Esophagus muscularis mucosa (tissue), 4 donors: Measurements from ENCODE around the gene DLX6. TPM values are rescaled to one million over a fixed set of nuclear protein-coding genes. Genes with fewer than 3 reads are reported as not detected.
A peak's percentile ranks its signal among the peaks of the same experiment; 100 is the strongest.

ENCODE experiments used
- DNase-seq: peaks from one replicate; pipeline ENCODE4 v3.0.0-alpha.2; 2017; ENCODE audit errors: extremely low spot score
- H3K27ac ChIP-seq, 4 donors: fragments of 200-600 bp; sonication (generic); replicated peaks in 1 of 4; 1 replicate in 3 of 4; 2 replicates in 1 of 4; pipeline ENCODE4 v1.5.1; 2016 to 2019; ENCODE audit warnings: mild to moderate bottlenecking in 1 of 4
- H3K27me3 ChIP-seq, 4 donors: fragments of 200-600 bp; sonication (generic); one replicate each; pipeline versions ENCODE4 v1.5.1 to v1.6.0; 2016 to 2019
- H3K36me3 ChIP-seq, 4 donors: fragments of 200-600 bp; sonication (generic); one replicate each; pipeline ENCODE4 v1.5.1; 2016 to 2019
- H3K4me1 ChIP-seq, 4 donors: fragments of 200-600 bp; sonication (generic); one replicate each; pipeline ENCODE4 v1.5.1; 2016 to 2019
- H3K4me3 ChIP-seq, 4 donors: fragments of 200-600 bp; sonication (generic); 1 replicate in 2 of 4; 2 replicates in 2 of 4; pipeline ENCODE4 v1.5.1; 2016 to 2019; ENCODE audit warnings: mild to moderate bottlenecking in 4 of 4, moderate library complexity in 1 of 4
- H3K9me3 ChIP-seq, 4 donors: fragments of 200-600 bp; sonication (generic); 1 replicate in 3 of 4; 2 replicates in 1 of 4; pipeline ENCODE4 v1.5.1; 2016 to 2019
- EP300 ChIP-seq: sonication (generic); formaldehyde crosslinking; IDR thresholded peaks from one replicate; pipeline ENCODE4 v1.6.1; 2017; ENCODE audit warnings: antibody characterized with exemption
- POLR2A ChIP-seq: fragments of 450-650 bp; IDR thresholded peaks from one replicate; pipeline ENCODE4 v1.6.1; 2017; ENCODE audit warnings: antibody characterized with exemption, moderate library complexity, mild to moderate bottlenecking, low read depth
- POLR2AphosphoS5 ChIP-seq, 2 donors: sonication (generic); formaldehyde crosslinking; IDR thresholded peaks; one replicate each; pipeline ENCODE4 v1.6.1; 2017; ENCODE audit warnings: antibody characterized with exemption in 2 of 2
- WGBS: methylation state at CpG from one replicate; pipeline ENCODE4 v1.1.5; 2018; 5-methylcytosine and 5-hydroxymethylcytosine counted together
- intact Hi-C: fragments of 100-400 bp; cut with DNase I; formaldehyde crosslinking; loops from one replicate; pipeline ENCODE4 v1.15.1; 2023
- total RNA-seq, 4 donors: library from RNA; depleted of rRNA; stranded (reverse); fragments of >200 nt; gene quantifications; one replicate each; pipeline versions ENCODE4 v1.1.0 to v1.2.1, GENCODE V29; 2016
- TF ChIP-seq, protein P1 (sequence below), 3 experiments: fragments of 200-600 bp in 2 of 3; fragments of 450-650 bp in 1 of 3; sonication (generic) in 2 of 3; IDR thresholded peaks; one replicate each; pipeline ENCODE4 v1.5.1; 2017 to 2019; ENCODE audit warnings: antibody characterized with exemption in 3 of 3, mild to moderate bottlenecking in 2 of 3, moderate library complexity in 1 of 3

The DLX6 gene
- total RNA-seq, 4 donors from 2014 or later = not detected

DNA sequence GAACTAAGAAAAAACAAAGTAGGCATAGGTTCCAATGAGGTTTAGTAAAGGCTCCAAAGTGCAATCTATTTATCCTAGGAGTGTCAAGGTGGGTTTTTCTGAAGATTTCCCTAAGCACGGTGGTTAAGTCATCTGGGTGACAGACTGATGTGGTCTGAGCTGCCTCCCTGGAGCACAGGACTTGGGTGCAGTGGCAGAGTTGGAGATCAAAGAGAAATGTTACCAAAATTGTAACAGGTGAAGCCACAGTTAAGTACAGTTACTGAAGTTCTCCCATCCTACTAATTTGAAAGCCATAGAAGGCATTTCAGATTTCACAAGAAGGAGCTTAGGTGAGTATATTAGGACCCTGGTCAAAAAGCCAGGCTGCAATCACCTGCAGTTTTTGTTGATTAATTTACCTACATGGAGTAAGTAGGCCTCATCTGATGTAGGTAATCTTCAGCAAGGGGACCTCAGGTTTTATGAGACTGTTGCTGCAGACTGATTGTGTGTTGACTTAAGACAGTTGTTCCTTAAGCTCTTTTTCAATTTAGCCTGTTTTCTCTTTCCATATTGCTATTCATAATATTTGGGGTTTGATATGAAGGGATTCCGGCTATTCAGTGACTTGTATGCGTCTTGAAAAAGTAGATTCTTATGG lies 3.0 kb downstream of the DLX6 start:
- peaks cover 24 to 36% (median 34%) of the 10 kb centered on the region in 4 donors for H3K4me1 ChIP-seq
- H3K36me3 ChIP-seq = no peaks in the 10 kb centered on the region
- no peaks in the 10 kb centered on the region for H3K9me3 ChIP-seq
- intact Hi-C loops = no loop called here
- H3K4me3 ChIP-seq = no peak overlapping the region
- peak; percentile 53 for DNase-seq
- no peak for TF ChIP-seq EP300
- TF ChIP-seq POLR2A = no peak
- TF ChIP-seq, protein P1, sequence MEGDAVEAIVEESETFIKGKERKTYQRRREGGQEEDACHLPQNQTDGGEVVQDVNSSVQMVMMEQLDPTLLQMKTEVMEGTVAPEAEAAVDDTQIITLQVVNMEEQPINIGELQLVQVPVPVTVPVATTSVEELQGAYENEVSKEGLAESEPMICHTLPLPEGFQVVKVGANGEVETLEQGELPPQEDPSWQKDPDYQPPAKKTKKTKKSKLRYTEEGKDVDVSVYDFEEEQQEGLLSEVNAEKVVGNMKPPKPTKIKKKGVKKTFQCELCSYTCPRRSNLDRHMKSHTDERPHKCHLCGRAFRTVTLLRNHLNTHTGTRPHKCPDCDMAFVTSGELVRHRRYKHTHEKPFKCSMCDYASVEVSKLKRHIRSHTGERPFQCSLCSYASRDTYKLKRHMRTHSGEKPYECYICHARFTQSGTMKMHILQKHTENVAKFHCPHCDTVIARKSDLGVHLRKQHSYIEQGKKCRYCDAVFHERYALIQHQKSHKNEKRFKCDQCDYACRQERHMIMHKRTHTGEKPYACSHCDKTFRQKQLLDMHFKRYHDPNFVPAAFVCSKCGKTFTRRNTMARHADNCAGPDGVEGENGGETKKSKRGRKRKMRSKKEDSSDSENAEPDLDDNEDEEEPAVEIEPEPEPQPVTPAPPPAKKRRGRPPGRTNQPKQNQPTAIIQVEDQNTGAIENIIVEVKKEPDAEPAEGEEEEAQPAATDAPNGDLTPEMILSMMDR (IDR thresholded peaks at IDR 0.05) = no peak
- TF ChIP-seq POLR2AphosphoS5 (IDR thresholded peaks at IDR 0.05) = no peak
- no peak overlapping the region for H3K27ac ChIP-seq
- WGBS = 77% methylated on average over 3 of the region's 3 CpGs
- H3K27me3 ChIP-seq = peaks cover 2 to 100% (median 72%) of the 10 kb centered on the region in 4 donors

DNA sequence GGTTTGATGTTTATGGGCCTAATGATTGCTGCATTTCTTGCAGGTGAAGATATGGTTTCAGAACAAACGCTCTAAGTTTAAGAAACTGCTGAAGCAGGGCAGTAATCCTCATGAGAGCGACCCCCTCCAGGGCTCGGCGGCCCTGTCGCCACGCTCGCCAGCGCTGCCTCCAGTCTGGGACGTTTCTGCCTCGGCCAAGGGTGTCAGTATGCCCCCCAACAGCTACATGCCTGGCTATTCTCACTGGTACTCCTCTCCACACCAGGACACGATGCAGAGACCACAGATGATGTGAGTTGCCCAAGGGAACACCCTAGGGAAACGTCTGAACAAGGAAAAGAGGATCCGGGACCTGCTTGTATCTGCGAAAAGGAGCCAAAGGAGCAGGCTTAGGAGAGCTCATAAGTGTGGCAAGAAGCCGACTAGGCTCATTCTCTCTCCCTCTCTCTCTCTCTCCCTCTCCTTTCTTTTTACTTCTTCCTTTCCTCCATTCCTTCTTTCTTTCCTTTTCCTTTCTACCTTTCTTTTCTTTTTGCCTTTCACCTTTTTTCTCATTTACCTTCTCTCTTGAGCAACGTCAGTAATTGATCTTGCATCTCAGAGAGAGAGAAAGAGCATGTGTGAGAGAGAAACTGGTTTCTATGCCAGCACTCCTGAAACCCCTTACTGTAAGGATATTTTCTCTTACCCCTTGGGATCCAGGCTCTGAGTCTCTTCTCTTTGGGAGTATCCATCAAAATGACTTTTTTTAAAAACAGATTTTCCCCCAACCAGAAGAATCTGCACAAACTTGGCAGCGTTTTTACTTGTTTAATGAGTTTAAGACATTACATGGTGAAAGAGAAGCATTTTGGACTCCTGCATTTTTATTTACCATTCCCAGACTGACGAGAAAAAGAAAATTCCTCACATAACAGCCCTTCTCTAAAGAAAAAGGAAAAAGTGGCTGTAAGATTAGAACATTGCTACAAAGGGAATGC lies 4.7 kb downstream of the DLX6 start:
- peaks cover 0 to 100% (median 68%) of the 10 kb centered on the region in 4 donors for H3K27me3 ChIP-seq
- intact Hi-C loops = no loop called here
- H3K36me3 ChIP-seq = no peaks in the 10 kb centered on the region
- no peak for TF ChIP-seq POLR2A
- TF ChIP-seq POLR2AphosphoS5 (IDR thresholded peaks at IDR 0.05) = no peak
- no peak for TF ChIP-seq EP300
- TF ChIP-seq, protein P1 (IDR thresholded peaks at IDR 0.05) = no peak
- H3K27ac ChIP-seq = no peak overlapping the region
- peaks cover 15 to 24% (median 22%) of the 10 kb centered on the region in 4 donors for H3K4me1 ChIP-seq
- 8% methylated on average over 18 of the region's 18 CpGs for WGBS
- DNase-seq = peak; percentile 68
- no peaks in the 10 kb centered on the region for H3K9me3 ChIP-seq
- no peak overlapping the region for H3K4me3 ChIP-seq

DNA sequence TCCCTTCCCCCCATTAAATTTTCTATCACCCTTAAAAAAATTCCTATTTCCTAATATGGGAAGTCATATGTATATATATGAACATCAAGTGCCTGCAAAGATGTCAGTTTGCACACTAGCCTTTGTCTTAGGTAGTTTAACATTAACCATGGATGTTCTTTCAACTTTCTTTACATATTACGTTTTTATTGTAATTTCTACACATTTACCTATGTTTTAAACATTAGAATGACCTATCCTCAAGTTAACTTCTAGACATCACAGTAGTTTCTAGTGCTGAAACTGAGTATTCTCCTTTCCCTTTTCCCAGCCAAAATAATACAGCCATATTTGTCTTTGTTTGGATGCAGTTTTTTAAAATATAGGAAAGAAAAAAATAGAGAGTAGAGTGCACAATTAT lies 5.8 kb downstream of the DLX6 start:
- Histone ChIP-seq H3K27me3 (peaks cover 0 to 100% (median 70%) of the 10 kb centered on the region in 4 donors), H3K27ac (no peak overlapping the region), H3K4me1 (peaks cover 7 to 14% (median 12%) of the 10 kb centered on the region in 4 donors), H3K9me3 (no peaks in the 10 kb centered on the region), H3K4me3 (no peak overlapping the region), H3K36me3 (no peaks in the 10 kb centered on the region)
- TF ChIP-seq, protein P1 (IDR thresholded peaks at IDR 0.05) = no peak
- TF ChIP-seq POLR2AphosphoS5 (IDR thresholded peaks at IDR 0.05) = no peak
- no peak for TF ChIP-seq EP300
- no peak for TF ChIP-seq POLR2A
- 6% methylated on average over 1 of the region's 1 CpG for WGBS
- intact Hi-C loops = no loop called here
- no peak for DNase-seq

DNA sequence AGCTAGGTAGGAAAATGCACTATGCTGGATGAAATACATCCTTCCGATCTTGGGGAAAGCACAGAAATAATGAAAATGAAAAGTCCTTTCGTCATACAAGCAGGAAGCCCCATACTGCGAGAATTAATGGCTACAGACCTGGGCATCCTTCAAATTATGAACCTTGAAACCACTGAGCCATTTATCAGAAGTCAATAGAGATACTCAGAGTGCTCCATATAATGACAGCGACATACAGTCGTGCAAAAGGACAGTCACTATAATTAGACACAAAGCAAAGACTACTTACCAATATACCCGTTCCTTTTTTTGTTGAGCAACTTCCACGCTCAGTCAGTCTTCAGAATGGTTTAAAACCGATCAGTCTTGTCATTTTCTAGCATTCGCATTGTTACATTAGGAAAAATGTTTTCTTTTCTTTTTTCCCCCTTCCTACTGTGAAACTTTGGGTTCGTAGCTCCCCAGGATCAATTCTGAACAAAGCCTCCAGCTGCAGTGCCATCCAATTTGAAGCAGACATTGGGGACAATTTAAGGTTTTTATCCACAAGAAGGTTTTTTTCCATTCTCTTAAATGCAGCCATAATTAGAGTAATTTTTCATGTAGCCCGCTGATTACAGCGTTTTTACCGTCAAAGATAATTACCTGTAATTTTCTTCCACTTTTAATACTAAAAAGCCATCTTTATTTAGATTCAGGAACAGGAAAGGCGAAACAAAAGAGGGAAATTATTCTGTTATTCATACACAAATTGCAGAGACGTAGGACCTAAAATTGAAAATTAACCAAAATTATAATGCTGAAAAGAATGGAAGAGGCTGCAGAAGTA lies 6.4 kb downstream of the DLX6 start:
- Histone ChIP-seq H3K27ac (no peak overlapping the region), H3K36me3 (no peaks in the 10 kb centered on the region), H3K4me3 (no peak overlapping the region), H3K27me3 (peaks cover 0 to 100% (median 73%) of the 10 kb centered on the region in 4 donors), H3K9me3 (no peaks in the 10 kb centered on the region), H3K4me1 (peaks cover 4 to 14% (median 12%) of the 10 kb centered on the region in 4 donors)
- intact Hi-C loops = no loop called here
- no peak for TF ChIP-seq POLR2A
- TF ChIP-seq EP300 = no peak
- TF ChIP-seq, protein P1 (IDR thresholded peaks at IDR 0.05) = no peak
- no peak for TF ChIP-seq POLR2AphosphoS5 (IDR thresholded peaks at IDR 0.05)
- 20% methylated on average over 15 of the region's 15 CpGs for WGBS
- DNase-seq = peak; percentile 45
